Parathyroid adenoma (tissue), 2 donors: Measurements from ENCODE around the gene SLC4A2.
"Not testable (repeated sequence)": the region's sequence is repeated elsewhere in the genome, so short reads cannot be mapped to it uniquely, and the experiment has no call there.

Source experiments
- H2AFZ ChIP-seq: fragments of 300-600 bp; sonication (generic); one replicate; pipeline ENCODE4 v1.7.0; 2017; ENCODE audit warnings: antibody characterized with exemption, mild to moderate bottlenecking
- H3K27ac ChIP-seq: fragments of 300-600 bp; sonication (generic); one replicate; pipeline ENCODE4 v1.7.0; 2017
- H3K27me3 ChIP-seq: fragments of 300-600 bp; sonication (generic); one replicate; pipeline ENCODE4 v1.7.0; 2017; ENCODE audit warnings: low read length; ENCODE audit not compliant: control insufficient read depth, insufficient read depth
- H3K36me3 ChIP-seq: fragments of 300-600 bp; sonication (generic); one replicate; pipeline ENCODE4 v1.7.0; 2017; ENCODE audit warnings: low read length; ENCODE audit not compliant: control insufficient read depth, insufficient read depth
- H3K4me1 ChIP-seq: fragments of 300-600 bp; sonication (generic); one replicate; pipeline ENCODE4 v1.7.0; 2017; ENCODE audit warnings: control low read depth
- H3K4me2 ChIP-seq: fragments of 300-600 bp; sonication (generic); one replicate; pipeline ENCODE4 v1.7.0; 2017; ENCODE audit warnings: low read length
- H3K4me3 ChIP-seq: fragments of 300-600 bp; sonication (generic); one replicate; pipeline ENCODE4 v1.7.0; 2017; ENCODE audit warnings: low read depth, low read length
- H3K79me2 ChIP-seq: fragments of 300-600 bp; sonication (generic); one replicate; pipeline ENCODE4 v1.7.0; 2017; ENCODE audit warnings: control low read depth
- H3K9ac ChIP-seq: fragments of 300-600 bp; sonication (generic); one replicate; pipeline ENCODE4 v1.7.0; 2017; ENCODE audit warnings: mild to moderate bottlenecking
- H3K9me3 ChIP-seq: fragments of 300-600 bp; sonication (generic); one replicate; pipeline ENCODE4 v1.7.0; 2017; ENCODE audit warnings: low read length; ENCODE audit not compliant: control insufficient read depth
- CTCF ChIP-seq: fragments of 300-600 bp; sonication (generic); IDR thresholded peaks from one replicate; pipeline ENCODE4 v1.7.0; 2017; ENCODE audit warnings: antibody characterized with exemption, mild to moderate bottlenecking
- donor health status: primary hyperparathyroidism.

The SLC4A2 gene

GRCh38 chr7:151059367-151060112 is at the start of gene SLC4A2:
Gene SLC4A2 (plus strand): TSS chr7:151059589. CDS start chr7:151061988, 2,399 bp downstream.
- peak within 1 kb of the TSS; percentile 100 for H3K27ac ChIP-seq
- peak within 1 kb of the TSS; percentile 87 for H2AFZ ChIP-seq
- no peaks in the 10 kb centered on the region for H3K36me3 ChIP-seq
- peaks cover 2% of the 10 kb centered on the region for H3K79me2 ChIP-seq
- H3K4me2 ChIP-seq, result peak within 1 kb of the TSS; percentile 91
- H3K4me3 ChIP-seq, result peak within 1 kb of the TSS; percentile 87
- no peaks in the 10 kb centered on the region for H3K27me3 ChIP-seq
- peak; percentile 61 for TF ChIP-seq CTCF
- H3K4me1 ChIP-seq, result peaks cover 46% of the 10 kb centered on the region
- H3K9ac ChIP-seq, result peak within 1 kb of the TSS; percentile 78
- H3K9me3 ChIP-seq, result no peaks in the 10 kb centered on the region

GRCh38 chr7:151010037-151010306 is 49.4 kb upstream of the SLC4A2 start:
- Histone ChIP-seq H3K27me3 (no peaks in the 10 kb centered on the region), H3K9me3 (no peaks in the 10 kb centered on the region), H3K4me2 (no peak overlapping the region), H3K27ac (no peak overlapping the region), H3K4me3 (no peak overlapping the region), H3K4me1 (no peaks in the 10 kb centered on the region), H3K9ac (no peak overlapping the region), H3K79me2 (no peaks in the 10 kb centered on the region), H2AFZ (no peak overlapping the region), H3K36me3 (no peaks in the 10 kb centered on the region)
- no peak for TF ChIP-seq CTCF

GRCh38 chr7:151010307-151011096 is 48.9 kb upstream of the SLC4A2 start:
- Histone ChIP-seq H3K36me3 (no peaks in the 10 kb centered on the region), H3K9ac (no peak overlapping the region), H3K79me2 (no peaks in the 10 kb centered on the region), H3K4me2 (no peak overlapping the region), H3K4me3 (no peak overlapping the region), H3K4me1 (no peaks in the 10 kb centered on the region), H2AFZ (peak overlapping the region; percentile 28), H3K9me3 (no peaks in the 10 kb centered on the region), H3K27ac (no peak overlapping the region), H3K27me3 (no peaks in the 10 kb centered on the region)
- TF ChIP-seq CTCF, result no peak

- Histone ChIP-seq H3K79me2 (no peaks in the 10 kb centered on the region), H3K27me3 (no peaks in the 10 kb centered on the region), H3K4me1 (no peaks in the 10 kb centered on the region), H3K9ac (no peak overlapping the region), H2AFZ (no peak overlapping the region), H3K4me2 (no peak overlapping the region), H3K36me3 (no peaks in the 10 kb centered on the region), H3K4me3 (no peak overlapping the region), H3K27ac (no peak overlapping the region), H3K9me3 (no peaks in the 10 kb centered on the region)
- TF ChIP-seq CTCF, result no peak
These were observed 48.3 kb upstream of the SLC4A2 start for GRCh38 chr7:151011097-151011409.

- not testable (repeated sequence) for H2AFZ ChIP-seq, H3K4me2 ChIP-seq, H3K4me3 ChIP-seq, H3K4me1 ChIP-seq, H3K27ac ChIP-seq, H3K36me3 ChIP-seq, H3K9me3 ChIP-seq, H3K9ac ChIP-seq, H3K79me2 ChIP-seq, H3K27me3 ChIP-seq
These were observed 47.8 kb upstream of the SLC4A2 start for GRCh38 chr7:151011616-151012015.
